Ishikawa (cell line): ENCODE results near the gene PROX2.

Source experiments
- CEBPB ChIP-seq: IDR thresholded peaks from 2 replicates; pipeline ENCODE4 v1.6.1; 2012
- CREB1 ChIP-seq: IDR thresholded peaks from 2 replicates; pipeline ENCODE4 v1.6.1; 2012; ENCODE audit warnings: low read depth
- EGR1 ChIP-seq: IDR thresholded peaks from 2 replicates; pipeline ENCODE4 v1.6.1; 2012
- EP300 ChIP-seq: IDR thresholded peaks from 2 replicates; pipeline ENCODE4 v1.6.1; 2012; ENCODE audit warnings: borderline replicate concordance
- FOXM1 ChIP-seq: IDR thresholded peaks from 2 replicates; pipeline ENCODE4 v1.6.1; 2012; ENCODE audit warnings: low read depth, borderline replicate concordance
- MAX ChIP-seq: IDR thresholded peaks from 2 replicates; pipeline ENCODE4 v1.6.1; 2012
- NFIC ChIP-seq: IDR thresholded peaks from 2 replicates; pipeline ENCODE4 v1.6.1; 2012
- RAD21 ChIP-seq: IDR thresholded peaks from 2 replicates; pipeline ENCODE4 v1.6.1; 2012; ENCODE audit warnings: low read depth
- REST ChIP-seq: IDR thresholded peaks from 2 replicates; pipeline ENCODE4 v1.6.1; 2012; ENCODE audit warnings: low read depth, mild to moderate bottlenecking
- TAF1 ChIP-seq: IDR thresholded peaks from 2 replicates; pipeline ENCODE4 v1.6.1; 2012; ENCODE audit warnings: low read depth, mild to moderate bottlenecking
- TCF12 ChIP-seq: IDR thresholded peaks from 2 replicates; pipeline ENCODE4 v1.6.1; 2012; ENCODE audit warnings: low read depth
- TEAD4 ChIP-seq: IDR thresholded peaks from 2 replicates; pipeline ENCODE4 v1.6.1; 2012
- USF1 ChIP-seq: IDR thresholded peaks from 2 replicates; pipeline ENCODE4 v1.6.1; 2012
- YY1 ChIP-seq: IDR thresholded peaks from 2 replicates; pipeline ENCODE4 v1.6.1; 2012; ENCODE audit warnings: low read depth
- ZBTB7A ChIP-seq: IDR thresholded peaks from 2 replicates; pipeline ENCODE4 v1.6.1; 2012; ENCODE audit warnings: low read depth

Gene PROX2

GRCh38 chr14:74864198-74864597 lies 11.7 kb downstream of the PROX2 start:
- TF ChIP-seq YY1 (no peak), EP300 (no peak), RAD21 (no peak), USF1 (no peak), REST (no peak), FOXM1 (no peak), CREB1 (no peak), CEBPB (no peak), NFIC (no peak), ZBTB7A (no peak), TAF1 (no peak)

- TF ChIP-seq RAD21, result no peak
- no peak for TF ChIP-seq TCF12
- no peak for TF ChIP-seq USF1
- TF ChIP-seq CREB1, result no peak
Measured at GRCh38 chr14:74863274-74863673, 12.7 kb downstream of the PROX2 start.

GRCh38 chr14:74861734-74862090 lies 14.2 kb downstream of the PROX2 start:
- TF ChIP-seq TAF1 (no peak), USF1 (no peak), ZBTB7A (no peak), CREB1 (no peak), EGR1 (no peak), TCF12 (no peak), TEAD4 (no peak), NFIC (no peak), EP300 (no peak), RAD21 (no peak)

GRCh38 chr14:74860899-74861733 lies 14.8 kb downstream of the PROX2 start:
- TF ChIP-seq TCF12, result no peak
- peak; percentile 13; the same call in 1 of the 2 replicates for TF ChIP-seq CEBPB
- peak; percentile 88 for TF ChIP-seq RAD21
- TF ChIP-seq REST, result no peak

GRCh38 chr14:74859757-74860552 lies 16.0 kb downstream of the PROX2 start:
- TF ChIP-seq TEAD4 (no peak), EP300 (no peak), MAX (no peak), TAF1 (no peak), YY1 (no peak), TCF12 (no peak)

- TF ChIP-seq NFIC, result no peak
- no peak for TF ChIP-seq USF1
- TF ChIP-seq RAD21, result no peak
- TF ChIP-seq ZBTB7A, result no peak
- TF ChIP-seq REST, result no peak
Measured at GRCh38 chr14:74858022-74858421, 17.9 kb downstream of the PROX2 start.
